Liver (tissue), 9 donors: ENCODE data around the gene PSRC1. TPM values are rescaled to one million over a fixed set of nuclear protein-coding genes. Genes with fewer than 3 reads are reported as not detected.

ENCODE experiments used
- DNase-seq: peaks from one replicate; pipeline ENCODE4 v3.0.0-alpha.2; 2017; ENCODE audit warnings: low spot score
- H3K27ac ChIP-seq, 2 donors: one replicate each; pipeline ENCODE4 v1.7.0; 2013; ENCODE audit warnings: inconsistent platforms in 2 of 2, low read length in 2 of 2, control low read depth in 1 of 2, low read depth in 1 of 2, mild to moderate bottlenecking in 1 of 2
- H3K27me3 ChIP-seq, 4 donors: one replicate each; pipeline versions ENCODE4 v1.6.1 to v1.7.0; 2013; ENCODE audit warnings: low read length in 3 of 4, inconsistent platforms in 1 of 4, mild to moderate bottlenecking in 1 of 4, moderate library complexity in 1 of 4; ENCODE audit not compliant: control insufficient read depth in 4 of 4, insufficient read depth in 4 of 4
- H3K36me3 ChIP-seq, 4 donors: one replicate each; pipeline versions ENCODE4 v1.6.1 to v1.7.0; 2013; ENCODE audit warnings: low read length in 3 of 4, mild to moderate bottlenecking in 3 of 4, low read depth in 1 of 4, moderate library complexity in 1 of 4; ENCODE audit not compliant: control insufficient read depth in 4 of 4, insufficient read depth in 3 of 4
- H3K4me1 ChIP-seq, 4 donors: one replicate each; pipeline versions ENCODE4 v1.6.1 to v1.7.0; 2013; ENCODE audit warnings: low read length in 3 of 4, mild to moderate bottlenecking in 3 of 4, moderate library complexity in 1 of 4; ENCODE audit not compliant: control insufficient read depth in 4 of 4, insufficient read depth in 4 of 4
- H3K4me3 ChIP-seq, 3 donors: one replicate each; pipeline versions ENCODE4 v1.6.1 to v1.7.0; 2013; ENCODE audit warnings: low read length in 3 of 3, control low read depth in 1 of 3, low read depth in 1 of 3, mild to moderate bottlenecking in 1 of 3
- H3K9ac ChIP-seq, 2 donors: one replicate each; pipeline ENCODE4 v1.7.0; 2013; ENCODE audit warnings: low read length in 2 of 2, mild to moderate bottlenecking in 2 of 2, moderate library complexity in 2 of 2, control low read depth in 1 of 2, low read depth in 1 of 2
- H3K9me3 ChIP-seq, 4 donors: one replicate each; pipeline versions ENCODE4 v1.6.1 to v1.7.0; 2013; ENCODE audit warnings: low read length in 3 of 4; ENCODE audit not compliant: control insufficient read depth in 4 of 4
- EGR1 ChIP-seq, 2 donors: IDR thresholded peaks; 2 replicates each; pipeline ENCODE4 v1.6.1; 2016 to 2018; ENCODE audit warnings: antibody characterized with exemption in 2 of 2, low read depth in 2 of 2
- FOXA1 ChIP-seq: IDR thresholded peaks from 2 replicates; pipeline ENCODE4 v1.6.1; 2016; ENCODE audit warnings: antibody characterized with exemption
- FOXA2 ChIP-seq: IDR thresholded peaks from 2 replicates; pipeline ENCODE4 v1.6.1; 2016; ENCODE audit warnings: antibody characterized with exemption
- GABPA ChIP-seq, 2 donors: IDR thresholded peaks in 1 of 2; conservative IDR thresholded peaks in 1 of 2; 2 replicates each; pipeline ENCODE4 v1.6.1; 2016; ENCODE audit warnings: antibody characterized with exemption in 2 of 2, mild to moderate bottlenecking in 1 of 2, moderate library complexity in 1 of 2
- HNF4A ChIP-seq, 2 donors: conservative IDR thresholded peaks; 2 replicates each; pipeline ENCODE4 v1.6.1; 2016; ENCODE audit warnings: antibody characterized with exemption in 2 of 2, mild to moderate bottlenecking in 2 of 2
- HNF4G ChIP-seq: IDR thresholded peaks from 2 replicates; pipeline ENCODE4 v1.6.1; 2016; ENCODE audit warnings: antibody characterized with exemption
- JUND ChIP-seq, 2 donors: IDR thresholded peaks; 2 replicates each; pipeline ENCODE4 v1.6.1; 2016; ENCODE audit warnings: antibody characterized with exemption in 2 of 2
- NR2F2 ChIP-seq: IDR thresholded peaks from 2 replicates; pipeline ENCODE4 v1.6.1; 2016; ENCODE audit warnings: antibody characterized with exemption
- RAD21 ChIP-seq, 2 donors: IDR thresholded peaks; 2 replicates each; pipeline ENCODE4 v1.6.1; 2016; ENCODE audit warnings: antibody characterized with exemption in 2 of 2, mild to moderate bottlenecking in 2 of 2
- RXRA ChIP-seq, 2 donors: IDR thresholded peaks; 2 replicates each; pipeline ENCODE4 v1.6.1; 2017 to 2018; ENCODE audit warnings: antibody characterized with exemption in 2 of 2, mild to moderate bottlenecking in 1 of 2
- SP1 ChIP-seq: IDR thresholded peaks from 2 replicates; pipeline ENCODE4 v1.6.1; 2018; ENCODE audit warnings: antibody characterized with exemption, mild to moderate bottlenecking
- TAF1 ChIP-seq: conservative IDR thresholded peaks from 2 replicates; pipeline ENCODE4 v1.6.1; 2016; ENCODE audit warnings: antibody characterized with exemption, mild to moderate bottlenecking
- YY1 ChIP-seq: IDR thresholded peaks from 2 replicates; pipeline ENCODE4 v1.6.1; 2016; ENCODE audit warnings: antibody characterized with exemption, mild to moderate bottlenecking
- WGBS: extraction: QIAGEN DNeasy Blood & Tissue Kit; methylation state at CpG from one replicate; pipeline ENCODE4 v1.1.7; 2013; 5-methylcytosine and 5-hydroxymethylcytosine counted together
- polyA plus RNA-seq, 2 donors: library from polyadenylated mRNA; stranded (reverse) in 1 of 2; unstranded in 1 of 2; fragments of 200-250 nt in 1 of 2; fragments of >200 nt in 1 of 2; fragmentation: Nextera tagmentation in 1 of 2; extraction: Ambion mirVana in 1 of 2; gene quantifications; one replicate each; pipeline versions ENCODE4 v1.2.1 to v1.2.3, GENCODE V29; 2013 to 2015
- total RNA-seq, 2 donors: library from RNA; depleted of rRNA; stranded (reverse); fragments of >200 nt; gene quantifications; one replicate each; pipeline ENCODE4 v1.2.3, GENCODE V29; 2014
- TF ChIP-seq, protein P1 (sequence below): IDR thresholded peaks from 2 replicates; pipeline ENCODE4 v1.6.1; 2016; ENCODE audit warnings: antibody characterized with exemption
- TF ChIP-seq, protein P2 (sequence below): IDR thresholded peaks from 2 replicates; pipeline ENCODE4 v1.6.1; 2016; ENCODE audit warnings: antibody characterized with exemption
- TF ChIP-seq, protein P3 (sequence below): IDR thresholded peaks from 2 replicates; pipeline ENCODE4 v1.6.1; 2016; ENCODE audit warnings: antibody characterized with exemption, mild to moderate bottlenecking
- TF ChIP-seq, protein P4 (sequence below): fragments of 150-350 bp; IDR thresholded peaks from 2 replicates; pipeline ENCODE4 v1.5.1; 2017; ENCODE audit warnings: improper control_type of control experiment, low read depth, low read length; ENCODE audit not compliant: missing input control
- donor health status: healthy.
- donor health status: healthy.
- donor health status: healthy.
- donor health status: healthy.
- donor health status: healthy.

Gene PSRC1
- total and polyA plus RNA-seq, 4 donors, result 0.25 to 2.6 (median 1.1) TPM

DNA sequence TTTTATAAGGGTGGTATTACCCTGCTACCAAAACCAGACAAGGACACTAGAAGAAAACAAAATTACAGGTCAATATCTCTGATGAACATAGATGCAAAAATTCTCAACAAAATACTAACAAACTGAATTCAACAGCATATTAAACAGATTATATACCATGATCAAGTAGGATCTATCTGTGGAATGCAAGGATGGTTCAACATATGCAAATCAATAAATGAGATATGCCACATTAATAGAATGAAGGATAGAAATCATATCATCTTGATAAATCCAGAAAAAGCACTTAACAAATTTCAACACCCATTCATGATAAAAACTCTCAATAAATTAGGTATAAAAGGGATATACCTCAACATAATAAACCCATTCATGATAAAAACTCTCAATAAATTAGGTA is 48.2 kb upstream of the PSRC1 start:
- H3K4me1 ChIP-seq, result no peaks in the 10 kb centered on the region
- H3K4me3 ChIP-seq, result no peak overlapping the region
- no peak overlapping the region for H3K27ac ChIP-seq
- TF ChIP-seq EGR1 (IDR thresholded peaks at IDR 0.05; ENCODE audit: low read depth in 2 of 2), result no peak
- no peak for TF ChIP-seq SP1
- no peak for TF ChIP-seq JUND (IDR thresholded peaks at IDR 0.05)
- TF ChIP-seq, protein P1, sequence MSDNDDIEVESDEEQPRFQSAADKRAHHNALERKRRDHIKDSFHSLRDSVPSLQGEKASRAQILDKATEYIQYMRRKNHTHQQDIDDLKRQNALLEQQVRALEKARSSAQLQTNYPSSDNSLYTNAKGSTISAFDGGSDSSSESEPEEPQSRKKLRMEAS, result no peak
- no peak for TF ChIP-seq HNF4G
- TF ChIP-seq, protein P2, sequence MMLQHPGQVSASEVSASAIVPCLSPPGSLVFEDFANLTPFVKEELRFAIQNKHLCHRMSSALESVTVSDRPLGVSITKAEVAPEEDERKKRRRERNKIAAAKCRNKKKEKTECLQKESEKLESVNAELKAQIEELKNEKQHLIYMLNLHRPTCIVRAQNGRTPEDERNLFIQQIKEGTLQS, result no peak
- TF ChIP-seq RAD21 (IDR thresholded peaks at IDR 0.05), result no peak
- TF ChIP-seq FOXA2, result no peak
- no peak for TF ChIP-seq TAF1
- TF ChIP-seq, protein P3, sequence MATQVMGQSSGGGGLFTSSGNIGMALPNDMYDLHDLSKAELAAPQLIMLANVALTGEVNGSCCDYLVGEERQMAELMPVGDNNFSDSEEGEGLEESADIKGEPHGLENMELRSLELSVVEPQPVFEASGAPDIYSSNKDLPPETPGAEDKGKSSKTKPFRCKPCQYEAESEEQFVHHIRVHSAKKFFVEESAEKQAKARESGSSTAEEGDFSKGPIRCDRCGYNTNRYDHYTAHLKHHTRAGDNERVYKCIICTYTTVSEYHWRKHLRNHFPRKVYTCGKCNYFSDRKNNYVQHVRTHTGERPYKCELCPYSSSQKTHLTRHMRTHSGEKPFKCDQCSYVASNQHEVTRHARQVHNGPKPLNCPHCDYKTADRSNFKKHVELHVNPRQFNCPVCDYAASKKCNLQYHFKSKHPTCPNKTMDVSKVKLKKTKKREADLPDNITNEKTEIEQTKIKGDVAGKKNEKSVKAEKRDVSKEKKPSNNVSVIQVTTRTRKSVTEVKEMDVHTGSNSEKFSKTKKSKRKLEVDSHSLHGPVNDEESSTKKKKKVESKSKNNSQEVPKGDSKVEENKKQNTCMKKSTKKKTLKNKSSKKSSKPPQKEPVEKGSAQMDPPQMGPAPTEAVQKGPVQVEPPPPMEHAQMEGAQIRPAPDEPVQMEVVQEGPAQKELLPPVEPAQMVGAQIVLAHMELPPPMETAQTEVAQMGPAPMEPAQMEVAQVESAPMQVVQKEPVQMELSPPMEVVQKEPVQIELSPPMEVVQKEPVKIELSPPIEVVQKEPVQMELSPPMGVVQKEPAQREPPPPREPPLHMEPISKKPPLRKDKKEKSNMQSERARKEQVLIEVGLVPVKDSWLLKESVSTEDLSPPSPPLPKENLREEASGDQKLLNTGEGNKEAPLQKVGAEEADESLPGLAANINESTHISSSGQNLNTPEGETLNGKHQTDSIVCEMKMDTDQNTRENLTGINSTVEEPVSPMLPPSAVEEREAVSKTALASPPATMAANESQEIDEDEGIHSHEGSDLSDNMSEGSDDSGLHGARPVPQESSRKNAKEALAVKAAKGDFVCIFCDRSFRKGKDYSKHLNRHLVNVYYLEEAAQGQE, result no peak
- no peak for TF ChIP-seq FOXA1
- TF ChIP-seq NR2F2, result no peak
- TF ChIP-seq YY1, result no peak
- TF ChIP-seq RXRA (IDR thresholded peaks at IDR 0.05), result no peak
- peaks cover 0 to 9% (median 1%) of the 10 kb centered on the region in 4 donors for H3K9me3 ChIP-seq
- no peak overlapping the region for H3K9ac ChIP-seq
- H3K36me3 ChIP-seq, result no peaks in the 10 kb centered on the region
- H3K27me3 ChIP-seq, result no peaks in the 10 kb centered on the region
- DNase-seq, result no peak

DNA sequence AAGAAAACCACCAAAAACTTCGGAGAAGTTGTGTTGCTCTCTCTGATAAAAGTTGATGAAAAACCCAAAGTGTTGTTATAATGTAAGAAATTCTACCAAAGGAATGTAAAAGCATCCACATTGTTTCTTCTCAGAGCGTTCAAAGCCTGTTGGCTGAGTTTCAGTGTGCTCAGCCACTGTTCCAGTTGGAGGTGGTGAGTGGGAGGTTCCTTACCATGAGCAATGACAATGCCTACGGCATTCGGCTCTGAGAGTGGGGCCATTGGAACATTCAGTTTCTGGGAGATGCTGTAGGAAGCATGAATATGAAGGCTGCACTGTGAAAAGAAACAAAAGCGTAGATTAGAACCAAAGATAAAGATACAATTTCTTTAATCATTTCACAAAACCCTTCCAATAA is 44.3 kb upstream of the PSRC1 start:
- no peak overlapping the region for H3K27ac ChIP-seq
- no peak for TF ChIP-seq GABPA (IDR thresholded peaks at IDR 0.05 in 1 of 2, conservative IDR thresholded peaks at IDR 0.05 in 1 of 2)
- no peak for TF ChIP-seq HNF4A (conservative IDR thresholded peaks at IDR 0.05)
- no peak for TF ChIP-seq HNF4G
- TF ChIP-seq, protein P2, result no peak
- TF ChIP-seq RXRA (IDR thresholded peaks at IDR 0.05), result no peak
- TF ChIP-seq, protein P1, result no peak
- no peak for TF ChIP-seq YY1
- no peak for TF ChIP-seq JUND (IDR thresholded peaks at IDR 0.05)
- no peak for TF ChIP-seq EGR1 (IDR thresholded peaks at IDR 0.05; ENCODE audit: low read depth in 2 of 2)
- no peak for TF ChIP-seq NR2F2
- no peak for TF ChIP-seq RAD21 (IDR thresholded peaks at IDR 0.05)
- TF ChIP-seq, protein P3, result no peak
- no peak for TF ChIP-seq FOXA1
- no peak for TF ChIP-seq FOXA2
- TF ChIP-seq TAF1, result no peak
- TF ChIP-seq, protein P4, sequence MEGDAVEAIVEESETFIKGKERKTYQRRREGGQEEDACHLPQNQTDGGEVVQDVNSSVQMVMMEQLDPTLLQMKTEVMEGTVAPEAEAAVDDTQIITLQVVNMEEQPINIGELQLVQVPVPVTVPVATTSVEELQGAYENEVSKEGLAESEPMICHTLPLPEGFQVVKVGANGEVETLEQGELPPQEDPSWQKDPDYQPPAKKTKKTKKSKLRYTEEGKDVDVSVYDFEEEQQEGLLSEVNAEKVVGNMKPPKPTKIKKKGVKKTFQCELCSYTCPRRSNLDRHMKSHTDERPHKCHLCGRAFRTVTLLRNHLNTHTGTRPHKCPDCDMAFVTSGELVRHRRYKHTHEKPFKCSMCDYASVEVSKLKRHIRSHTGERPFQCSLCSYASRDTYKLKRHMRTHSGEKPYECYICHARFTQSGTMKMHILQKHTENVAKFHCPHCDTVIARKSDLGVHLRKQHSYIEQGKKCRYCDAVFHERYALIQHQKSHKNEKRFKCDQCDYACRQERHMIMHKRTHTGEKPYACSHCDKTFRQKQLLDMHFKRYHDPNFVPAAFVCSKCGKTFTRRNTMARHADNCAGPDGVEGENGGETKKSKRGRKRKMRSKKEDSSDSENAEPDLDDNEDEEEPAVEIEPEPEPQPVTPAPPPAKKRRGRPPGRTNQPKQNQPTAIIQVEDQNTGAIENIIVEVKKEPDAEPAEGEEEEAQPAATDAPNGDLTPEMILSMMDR, result no peak
- peaks cover 0 to 9% (median 1%) of the 10 kb centered on the region in 4 donors for H3K9me3 ChIP-seq
- H3K9ac ChIP-seq, result no peak overlapping the region
- 91% methylated on average over 5 of the region's 5 CpGs for whole genome bisulfite sequencing
- no peaks in the 10 kb centered on the region for H3K4me1 ChIP-seq
- H3K4me3 ChIP-seq, result no peak overlapping the region
- no peak for DNase-seq
- H3K36me3 ChIP-seq, result no peaks in the 10 kb centered on the region
- no peaks in the 10 kb centered on the region for H3K27me3 ChIP-seq
